Measurements from ENCODE around the gene DCK.

DNA sequence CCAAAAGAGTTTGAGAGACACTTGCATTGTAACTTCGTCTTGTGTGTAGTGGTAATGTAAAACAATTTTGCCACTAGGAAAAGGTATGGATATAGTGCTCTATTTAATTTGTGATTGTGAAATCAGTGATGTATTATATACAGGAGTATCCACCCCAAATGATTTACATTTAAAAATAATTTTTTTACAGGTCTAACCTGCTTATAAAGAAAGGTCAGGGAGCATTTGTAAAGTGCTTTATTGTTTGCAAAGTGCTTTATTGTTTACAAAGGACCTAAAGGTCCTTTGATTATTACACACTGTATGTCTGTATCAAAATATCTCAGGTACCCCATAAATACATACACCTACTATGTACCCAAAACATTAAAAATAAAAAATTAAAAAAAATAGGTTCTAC, 70.3 kb downstream of the DCK start:
- TF ChIP-seq, protein P1, sequence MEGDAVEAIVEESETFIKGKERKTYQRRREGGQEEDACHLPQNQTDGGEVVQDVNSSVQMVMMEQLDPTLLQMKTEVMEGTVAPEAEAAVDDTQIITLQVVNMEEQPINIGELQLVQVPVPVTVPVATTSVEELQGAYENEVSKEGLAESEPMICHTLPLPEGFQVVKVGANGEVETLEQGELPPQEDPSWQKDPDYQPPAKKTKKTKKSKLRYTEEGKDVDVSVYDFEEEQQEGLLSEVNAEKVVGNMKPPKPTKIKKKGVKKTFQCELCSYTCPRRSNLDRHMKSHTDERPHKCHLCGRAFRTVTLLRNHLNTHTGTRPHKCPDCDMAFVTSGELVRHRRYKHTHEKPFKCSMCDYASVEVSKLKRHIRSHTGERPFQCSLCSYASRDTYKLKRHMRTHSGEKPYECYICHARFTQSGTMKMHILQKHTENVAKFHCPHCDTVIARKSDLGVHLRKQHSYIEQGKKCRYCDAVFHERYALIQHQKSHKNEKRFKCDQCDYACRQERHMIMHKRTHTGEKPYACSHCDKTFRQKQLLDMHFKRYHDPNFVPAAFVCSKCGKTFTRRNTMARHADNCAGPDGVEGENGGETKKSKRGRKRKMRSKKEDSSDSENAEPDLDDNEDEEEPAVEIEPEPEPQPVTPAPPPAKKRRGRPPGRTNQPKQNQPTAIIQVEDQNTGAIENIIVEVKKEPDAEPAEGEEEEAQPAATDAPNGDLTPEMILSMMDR (IDR thresholded peaks at IDR 0.05): no peak
- TF ChIP-seq POLR2A (IDR thresholded peaks at IDR 0.05): no peak
- no peak for TF ChIP-seq EP300 (IDR thresholded peaks at IDR 0.05)
